ENCODE data around the gene HS3ST1.

HS3ST1 gene

DNA sequence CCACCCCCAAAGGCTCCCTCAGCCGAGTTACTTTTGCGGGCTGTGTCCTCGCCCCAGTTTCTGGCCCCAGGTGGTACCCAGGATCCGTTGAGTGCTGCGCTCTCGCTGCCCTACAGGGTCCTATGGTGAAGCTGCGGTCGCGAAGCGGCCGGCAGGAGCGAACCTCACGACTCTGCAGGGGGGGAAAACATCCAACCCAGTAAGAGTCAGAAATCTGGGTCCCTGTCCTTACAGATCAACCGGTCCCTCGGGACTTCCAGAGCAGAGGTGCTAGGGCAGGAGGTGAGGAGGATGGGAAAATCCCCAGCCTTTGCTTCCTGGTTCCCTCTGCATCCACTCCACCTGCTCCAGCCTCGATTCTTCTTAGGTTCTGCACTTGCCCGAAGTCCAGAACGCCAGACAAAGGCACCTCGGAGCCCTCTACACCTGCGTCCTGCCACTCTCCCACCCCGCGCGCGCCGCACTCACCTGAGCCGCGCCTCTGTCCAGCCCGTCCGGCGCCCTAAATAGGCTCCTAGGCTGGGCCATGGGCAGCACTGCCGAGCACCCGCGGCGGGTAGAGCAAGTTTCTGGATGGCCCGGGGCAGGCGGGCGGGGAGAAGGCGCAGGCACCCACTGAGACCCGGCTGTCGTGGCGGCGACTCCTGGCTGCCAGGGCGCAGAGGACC is at the start of gene HS3ST1:
TSS of gene HS3ST1 (minus strand) at position 664 of the 668 bp plus-strand sequence. CDS start 28,889 bp downstream, outside the sequence.
- no peak for TF ChIP-seq CTCF (conservative IDR thresholded peaks at IDR 0.05)
- peak within 1 kb of the TSS; percentile 89 for H3K27ac ChIP-seq

DNA sequence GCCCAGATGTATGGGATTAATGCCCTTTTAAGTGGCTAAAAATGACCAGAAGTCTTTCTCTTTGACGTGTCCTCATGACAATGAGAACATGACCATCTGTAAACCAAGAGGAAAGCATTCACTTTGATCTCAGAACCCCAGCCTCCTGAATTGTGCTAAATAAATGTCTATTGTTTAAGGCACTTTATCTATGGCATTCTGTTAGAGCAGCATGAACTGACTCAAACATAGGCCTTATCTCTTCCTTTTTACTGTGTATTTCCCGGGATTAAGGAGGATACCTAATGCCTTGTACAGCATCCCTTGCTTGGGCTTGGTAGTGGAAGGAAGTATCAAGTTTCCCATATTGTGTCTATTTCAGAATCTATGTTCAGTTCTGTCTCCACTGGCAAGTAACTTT is 47.2 kb upstream of the HS3ST1 start:
- no peak for TF ChIP-seq CTCF (conservative IDR thresholded peaks at IDR 0.05)
- H3K27ac ChIP-seq, result no peak overlapping the region

DNA sequence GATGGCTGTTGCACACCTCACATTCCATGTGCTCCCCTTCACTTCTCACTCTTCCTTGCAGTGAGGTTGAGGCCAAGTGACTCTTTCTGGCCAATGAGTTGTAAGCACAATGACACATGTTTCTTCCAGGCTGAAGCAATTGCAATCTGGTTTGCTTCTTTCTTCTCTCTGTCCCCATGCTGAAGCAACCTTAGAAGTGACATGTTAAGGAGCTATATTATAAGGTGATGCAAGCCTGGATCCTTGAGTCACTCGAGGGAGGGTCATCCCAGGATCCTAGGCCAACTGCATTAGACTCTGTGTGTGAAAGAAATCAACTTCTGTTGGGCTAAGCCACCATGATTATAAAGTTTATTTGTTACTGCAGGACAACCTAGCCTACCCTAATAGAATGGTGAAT is 45.5 kb upstream of the HS3ST1 start:
- no peak for TF ChIP-seq CTCF (conservative IDR thresholded peaks at IDR 0.05)
- no peak overlapping the region for H3K27ac ChIP-seq

DNA sequence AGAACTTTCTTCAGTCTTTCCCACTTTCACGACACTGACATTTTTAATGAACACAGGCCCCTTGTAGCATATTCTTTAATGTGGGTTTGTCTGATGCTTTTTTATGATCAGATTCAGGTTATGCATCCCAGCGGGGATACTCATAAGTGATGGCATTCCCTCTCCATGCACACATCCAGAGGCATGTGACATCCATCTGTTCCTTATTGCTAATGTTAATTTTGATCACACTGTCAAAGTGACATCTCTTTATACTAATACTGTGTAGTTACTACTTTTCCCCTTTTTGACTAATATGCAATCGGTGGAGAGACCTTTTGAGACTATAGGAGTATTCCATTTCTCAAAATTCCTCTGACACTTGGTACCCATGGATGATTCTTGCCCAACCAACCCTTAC is 43.8 kb upstream of the HS3ST1 start:
- H3K27ac ChIP-seq, result no peak overlapping the region
- no peak for TF ChIP-seq CTCF (conservative IDR thresholded peaks at IDR 0.05)

DNA sequence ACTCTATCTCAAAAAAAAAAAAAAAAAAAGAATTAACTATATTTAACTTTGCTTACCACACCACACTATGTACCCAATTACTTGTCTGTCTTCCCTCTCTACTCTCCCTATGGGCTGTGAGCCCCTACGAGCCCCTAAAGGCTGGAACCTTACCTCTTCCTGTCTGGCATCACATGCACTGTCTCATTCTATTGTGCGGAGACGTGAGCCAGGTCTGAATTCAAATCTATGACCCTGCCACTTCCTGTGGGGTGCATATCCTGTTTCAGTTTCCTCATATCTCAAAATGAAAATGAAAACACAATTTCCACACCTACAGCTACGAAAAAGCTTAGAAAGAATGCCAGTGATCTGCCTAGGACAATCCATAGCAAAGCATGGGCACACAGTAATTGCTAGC is 42.9 kb upstream of the HS3ST1 start:
- no peak for TF ChIP-seq CTCF (conservative IDR thresholded peaks at IDR 0.05)
- no peak overlapping the region for H3K27ac ChIP-seq

- no peak for TF ChIP-seq CTCF (conservative IDR thresholded peaks at IDR 0.05)
- H3K27ac ChIP-seq, result no peak overlapping the region
Observed at GRCh38 chr4:11471046-11471441, 42.4 kb upstream of the HS3ST1 start.

DNA sequence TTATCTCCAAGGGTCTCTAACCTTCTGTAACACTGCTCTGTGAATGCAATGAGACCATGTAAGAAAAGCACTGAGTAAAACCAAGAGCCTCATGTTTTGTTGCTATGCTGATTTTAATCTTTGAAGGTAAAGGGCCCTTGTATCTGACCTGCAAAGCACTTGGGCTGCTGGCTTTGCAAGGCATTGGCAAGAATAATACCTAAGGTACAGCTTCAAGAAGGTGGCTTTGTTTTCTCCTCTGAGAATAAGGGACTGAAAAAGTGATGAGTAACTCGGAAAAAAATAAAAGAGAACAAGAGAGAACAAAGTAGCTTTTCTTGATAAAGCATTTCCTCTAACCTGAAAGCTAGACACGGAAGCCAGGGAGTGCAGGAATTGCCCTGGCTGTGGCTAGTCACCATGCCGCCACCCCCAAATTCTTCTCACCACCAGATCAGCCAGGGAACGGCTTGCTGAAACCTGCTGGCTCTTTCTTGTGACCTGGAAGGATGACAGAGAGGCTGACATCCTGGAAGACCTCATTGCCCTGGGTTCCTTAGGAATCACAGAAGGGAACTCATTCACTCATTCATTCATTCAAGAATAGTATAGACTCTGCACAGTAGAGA is 41.8 kb upstream of the HS3ST1 start:
- TF ChIP-seq CTCF (conservative IDR thresholded peaks at IDR 0.05), result no peak
- H3K27ac ChIP-seq, result no peak overlapping the region
